Lower leg skin (tissue), 4 donors: Measurements from ENCODE around the gene PPARG. TPM values are rescaled to one million over a fixed set of nuclear protein-coding genes. Genes with fewer than 3 reads are reported as not detected.
A peak's percentile ranks its signal among the peaks of the same experiment; 100 is the strongest.

ENCODE experiments used
- DNase-seq, 2 donors: peaks; one replicate each; pipeline ENCODE4 v3.0.0-alpha.2; 2019; ENCODE audit warnings: low spot score in 2 of 2
- H3K4me3 ChIP-seq: fragments of 200-600 bp; sonication (generic); 2 replicates; pipeline ENCODE4 v1.5.1; 2017; ENCODE audit warnings: mild to moderate bottlenecking, low read depth; ENCODE audit not compliant: poor library complexity, severe bottlenecking
- POLR2A ChIP-seq, 2 donors: fragments of 450-650 bp; IDR thresholded peaks; one replicate each; pipeline ENCODE4 v1.6.1; 2016 to 2017; ENCODE audit warnings: antibody characterized with exemption in 2 of 2, mild to moderate bottlenecking in 1 of 2, moderate library complexity in 1 of 2
- WGBS, 2 donors: methylation state at CpG; one replicate each; pipeline ENCODE4 v1.1.5; 2018; 5-methylcytosine and 5-hydroxymethylcytosine counted together
- intact Hi-C: fragments of 100-400 bp; cut with DNase I; formaldehyde crosslinking; loops from one replicate; pipeline ENCODE4 v1.15.0; 2023; ENCODE audit warnings: low total_unique reads
- total RNA-seq, 4 donors: library from RNA; depleted of rRNA; stranded (reverse); fragments of >200 nt; gene quantifications; one replicate each; pipeline ENCODE4 v1.1.0, GENCODE V29; 2016
- TF ChIP-seq, protein P1 (sequence below), 3 donors: fragments of 450-650 bp; IDR thresholded peaks; one replicate each; pipeline ENCODE4 v1.5.1; 2016; ENCODE audit warnings: antibody characterized with exemption in 3 of 3, mild to moderate bottlenecking in 3 of 3, moderate library complexity in 2 of 3

Gene PPARG
- total RNA-seq, 4 donors from 2014 or later = 8.4 to 14.1 (median 9.8) TPM

DNA sequence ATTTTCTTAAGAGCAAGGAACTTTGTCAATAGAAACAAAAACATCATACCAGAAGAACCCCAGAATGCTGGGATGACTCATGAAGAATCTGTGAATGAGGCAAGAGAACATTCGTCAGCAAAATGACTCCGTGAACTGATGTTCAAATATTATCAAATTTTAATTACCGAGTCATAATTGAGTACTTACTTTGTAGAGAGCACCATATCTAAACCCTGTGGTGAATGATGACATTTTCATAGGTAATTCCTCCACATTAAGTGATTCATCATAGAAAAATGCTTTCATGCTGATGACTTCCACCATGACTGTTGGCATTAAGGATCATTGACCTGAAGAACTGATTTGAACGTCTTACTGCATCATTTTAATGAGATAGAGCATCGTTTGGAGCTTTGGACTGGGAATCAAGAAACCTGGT lies 56.3 kb downstream of the PPARG start:
- no peak for DNase-seq
- intact Hi-C loops = no loop called here
- TF ChIP-seq POLR2A (IDR thresholded peaks at IDR 0.05) = no peak
- TF ChIP-seq, protein P1, sequence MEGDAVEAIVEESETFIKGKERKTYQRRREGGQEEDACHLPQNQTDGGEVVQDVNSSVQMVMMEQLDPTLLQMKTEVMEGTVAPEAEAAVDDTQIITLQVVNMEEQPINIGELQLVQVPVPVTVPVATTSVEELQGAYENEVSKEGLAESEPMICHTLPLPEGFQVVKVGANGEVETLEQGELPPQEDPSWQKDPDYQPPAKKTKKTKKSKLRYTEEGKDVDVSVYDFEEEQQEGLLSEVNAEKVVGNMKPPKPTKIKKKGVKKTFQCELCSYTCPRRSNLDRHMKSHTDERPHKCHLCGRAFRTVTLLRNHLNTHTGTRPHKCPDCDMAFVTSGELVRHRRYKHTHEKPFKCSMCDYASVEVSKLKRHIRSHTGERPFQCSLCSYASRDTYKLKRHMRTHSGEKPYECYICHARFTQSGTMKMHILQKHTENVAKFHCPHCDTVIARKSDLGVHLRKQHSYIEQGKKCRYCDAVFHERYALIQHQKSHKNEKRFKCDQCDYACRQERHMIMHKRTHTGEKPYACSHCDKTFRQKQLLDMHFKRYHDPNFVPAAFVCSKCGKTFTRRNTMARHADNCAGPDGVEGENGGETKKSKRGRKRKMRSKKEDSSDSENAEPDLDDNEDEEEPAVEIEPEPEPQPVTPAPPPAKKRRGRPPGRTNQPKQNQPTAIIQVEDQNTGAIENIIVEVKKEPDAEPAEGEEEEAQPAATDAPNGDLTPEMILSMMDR (IDR thresholded peaks at IDR 0.05) = no peak
- no peak overlapping the region for H3K4me3 ChIP-seq
- 46 to 67% methylated on average over 5 of the region's 5 CpGs for WGBS, 2 donors

DNA sequence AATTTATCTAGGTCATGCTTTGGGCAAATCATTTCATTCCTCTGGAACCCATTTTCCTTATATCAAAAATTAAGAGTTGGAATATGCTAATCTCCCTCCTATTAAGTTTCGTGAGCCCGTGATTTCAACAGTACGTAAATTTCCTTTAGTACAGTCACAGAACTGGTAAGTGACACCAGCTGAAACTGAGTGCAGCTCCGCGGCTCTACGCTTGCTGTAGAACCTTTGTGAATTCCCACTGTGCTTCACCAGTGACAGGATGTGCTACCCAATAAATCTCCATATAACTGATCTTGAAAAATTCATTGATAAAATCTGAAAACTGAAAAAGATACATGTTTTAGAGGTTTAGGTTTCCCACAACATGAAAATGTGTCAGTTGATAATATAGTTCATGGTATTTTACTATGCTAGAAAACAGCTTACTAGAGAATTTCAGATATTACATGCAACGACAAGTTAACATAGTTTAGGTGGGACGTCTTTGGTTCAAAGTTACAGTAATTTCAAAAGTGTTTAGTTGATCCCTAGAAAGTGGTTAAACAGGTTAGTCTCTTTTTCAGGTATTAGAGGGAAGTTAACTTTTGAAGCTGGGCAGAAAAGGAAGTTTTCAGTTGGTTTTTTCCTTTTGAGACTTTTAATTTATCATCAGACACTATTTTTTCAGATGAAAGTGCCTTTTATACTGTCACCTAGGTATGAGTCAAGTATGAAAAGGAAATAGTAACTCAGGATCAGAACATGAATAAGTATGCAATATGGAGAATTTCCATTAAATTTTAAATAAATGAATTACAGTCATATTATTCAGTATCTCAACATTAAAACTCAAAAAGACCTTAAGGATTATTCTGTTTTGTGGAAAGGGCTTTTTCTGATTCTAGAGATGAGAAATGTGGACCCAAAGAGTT lies 57.0 kb downstream of the PPARG start:
- WGBS, 2 donors = 59 to 70% methylated on average over 8 of the region's 8 CpGs
- H3K4me3 ChIP-seq = no peak overlapping the region
- DNase-seq = no peak
- intact Hi-C loops = no loop called here
- TF ChIP-seq POLR2A (IDR thresholded peaks at IDR 0.05) = no peak
- TF ChIP-seq, protein P1 (IDR thresholded peaks at IDR 0.05) = no peak

DNA sequence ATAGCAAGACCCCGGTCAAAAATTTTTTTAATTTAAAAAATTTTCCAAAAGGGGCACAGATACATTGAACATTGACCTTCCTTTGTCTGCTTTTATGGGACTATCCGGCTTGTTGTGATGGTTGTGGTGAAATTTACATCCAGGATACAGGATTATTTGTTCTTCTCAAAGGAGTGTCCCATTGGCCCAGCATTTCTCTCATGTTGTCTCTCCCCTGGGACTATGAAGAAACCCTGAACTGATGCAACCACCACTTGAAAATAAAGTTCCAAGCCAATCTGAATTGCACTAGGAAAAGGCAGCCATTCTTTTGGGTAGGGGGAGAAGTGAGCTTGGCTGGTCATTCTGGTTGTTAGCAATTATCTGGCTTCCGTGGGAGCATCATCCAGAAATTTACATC lies 58.4 kb downstream of the PPARG start:
- H3K4me3 ChIP-seq = no peak overlapping the region
- intact Hi-C loops = no loop called here
- 86 to 97% methylated on average over 3 of the region's 3 CpGs for WGBS, 2 donors
- DNase-seq = no peak
- TF ChIP-seq POLR2A (IDR thresholded peaks at IDR 0.05) = no peak
- TF ChIP-seq, protein P1 (IDR thresholded peaks at IDR 0.05) = no peak

DNA sequence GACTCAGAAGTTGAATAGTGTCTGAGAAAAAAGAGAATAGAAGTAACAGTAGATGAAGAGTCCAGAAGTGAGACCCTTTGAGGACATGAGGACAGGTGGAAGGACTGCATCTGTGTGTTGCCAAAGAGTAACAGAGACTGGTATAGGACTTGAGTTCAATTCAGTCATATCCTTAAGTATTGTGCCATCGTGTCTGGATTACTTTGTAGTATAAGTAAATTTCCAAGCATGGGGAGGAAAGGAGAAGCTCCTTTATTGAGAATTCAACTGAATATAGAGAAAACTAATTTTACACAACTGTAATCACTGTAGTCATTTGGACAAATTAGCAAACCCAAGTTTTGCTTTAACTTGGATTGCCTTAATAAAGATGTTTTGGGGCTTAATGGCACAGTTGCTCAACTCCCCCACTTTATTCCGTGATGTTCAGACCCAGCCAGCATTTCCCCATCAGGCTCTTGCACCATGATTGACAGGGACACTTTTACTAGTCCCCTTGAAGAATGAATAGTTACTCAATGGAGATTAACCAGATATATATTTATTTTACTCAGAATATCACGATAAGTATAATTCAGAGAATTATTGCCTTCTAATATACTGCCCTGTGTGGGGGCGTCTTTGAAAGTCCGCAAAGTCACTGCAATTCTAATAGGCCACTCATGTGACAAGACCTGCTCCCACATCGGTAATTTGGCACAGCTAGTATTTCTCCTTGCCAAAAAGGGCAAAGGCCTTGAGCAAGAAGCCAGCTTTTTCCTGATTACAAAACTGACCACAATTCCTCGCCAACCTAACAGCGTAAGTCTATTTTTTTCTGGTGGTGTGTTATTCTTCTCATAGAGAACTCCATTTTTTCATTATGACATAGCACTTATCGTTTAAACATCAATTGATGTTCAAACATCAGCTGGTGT lies 61.3 kb downstream of the PPARG start:
- peak in 1 of 2 donors; percentile 42 for DNase-seq

DNA sequence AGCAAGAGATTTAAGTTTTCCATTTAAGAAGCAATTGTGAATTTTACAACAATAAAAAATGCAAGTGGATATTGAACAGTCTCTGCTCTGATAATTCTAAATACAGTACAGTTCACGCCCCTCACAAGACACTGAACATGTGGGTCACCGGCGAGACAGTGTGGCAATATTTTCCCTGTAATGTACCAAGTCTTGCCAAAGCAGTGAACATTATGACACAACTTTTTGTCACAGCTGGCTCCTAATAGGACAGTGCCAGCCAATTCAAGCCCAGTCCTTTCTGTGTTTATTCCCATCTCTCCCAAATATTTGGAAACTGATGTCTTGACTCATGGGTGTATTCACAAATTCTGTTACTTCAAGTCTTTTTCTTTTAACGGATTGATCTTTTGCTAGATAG lies 62.3 kb downstream of the PPARG start:
- H3K4me3 ChIP-seq = no peak overlapping the region
- peak; percentile 59 to 88 for DNase-seq

More for the DNA sequence above, 61.3 kb downstream of the PPARG start:
- TF ChIP-seq, protein P1 (IDR thresholded peaks at IDR 0.05) = no peak
- TF ChIP-seq POLR2A (IDR thresholded peaks at IDR 0.05) = no peak
- 61 to 66% methylated on average over 9 of the region's 9 CpGs for WGBS, 2 donors
- no peak overlapping the region for H3K4me3 ChIP-seq
- intact Hi-C loops = no loop called here

DNA sequence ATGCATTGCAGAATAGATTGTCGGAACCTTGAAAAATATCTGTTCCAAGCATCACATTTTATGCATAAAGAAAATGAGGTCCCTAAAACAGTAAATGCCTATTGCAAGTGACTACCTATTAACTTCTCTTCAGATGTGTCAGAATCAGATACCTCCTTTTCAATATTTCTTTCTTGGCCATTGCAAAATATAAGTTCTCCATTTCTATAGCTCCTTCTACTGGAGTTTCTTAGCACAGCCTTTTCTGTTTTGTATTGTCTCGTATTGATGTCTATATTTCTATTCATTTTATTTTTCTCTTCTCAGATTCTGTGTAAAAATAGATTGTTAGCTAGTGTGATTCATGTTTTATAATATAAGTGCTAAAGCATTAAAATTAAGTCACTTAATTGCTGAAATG lies 63.4 kb downstream of the PPARG start:
- 81 to 84% methylated on average over 2 of the region's 2 CpGs for WGBS, 2 donors
- intact Hi-C loops = no loop called here

More for the DNA sequence above, 62.3 kb downstream of the PPARG start:
- intact Hi-C loops = no loop called here
- 40 to 55% methylated on average over 4 of the region's 4 CpGs for WGBS, 2 donors
- no peak for TF ChIP-seq POLR2A (IDR thresholded peaks at IDR 0.05)

More for the DNA sequence above, 63.4 kb downstream of the PPARG start:
- no peak for DNase-seq
- no peak for TF ChIP-seq POLR2A (IDR thresholded peaks at IDR 0.05)
- TF ChIP-seq, protein P1 (IDR thresholded peaks at IDR 0.05) = no peak
- no peak overlapping the region for H3K4me3 ChIP-seq
